ENCODE measurements around the gene FN1. TPM values are rescaled to one million over a fixed set of nuclear protein-coding genes. Genes with fewer than 3 reads are reported as not detected.
"Not testable (repeated sequence)": the region's sequence is repeated elsewhere in the genome, so short reads cannot be mapped to it uniquely, and the experiment has no call there.

FN1 gene
- total RNA-seq, 1 donor from 2014 or later = not detected

GRCh38 chr2:215414674-215415073, 21.2 kb downstream of the FN1 start:
- no peak overlapping the region for H3K4me3 Mint-ChIP-seq
- H3K27ac Mint-ChIP-seq = no peak overlapping the region
- DNase-seq (no peak), ATAC-seq (ENCODE audit: low read depth) (no peak)
- TF ChIP-seq CTCF (IDR thresholded peaks at IDR 0.05) = no peak
- no peaks in the 10 kb centered on the region for H3K4me1 Mint-ChIP-seq
- H3K36me3 Mint-ChIP-seq (ENCODE audit: low read depth) = no peaks in the 10 kb centered on the region
- H3K27me3 Mint-ChIP-seq = peaks cover 13% of the 10 kb centered on the region
- ChIA-PET CTCF (no interaction called here), POLR2A (no interaction called here)
- intact Hi-C loops (cut with micrococcal nuclease) = no loop called here
- H3K9me3 Mint-ChIP-seq = no peaks in the 10 kb centered on the region

- ChIA-PET CTCF (no interaction called here), POLR2A (no interaction called here)
- peaks cover 9% of the 10 kb centered on the region for H3K27me3 Mint-ChIP-seq
- TF ChIP-seq CTCF (IDR thresholded peaks at IDR 0.05) = no peak
- H3K9me3 Mint-ChIP-seq = no peaks in the 10 kb centered on the region
- H3K36me3 Mint-ChIP-seq (ENCODE audit: low read depth) = no peaks in the 10 kb centered on the region
- DNase-seq (no peak), ATAC-seq (ENCODE audit: low read depth) (no peak)
- intact Hi-C loops (cut with micrococcal nuclease) = no loop called here
- no peaks in the 10 kb centered on the region for H3K4me1 Mint-ChIP-seq
- H3K27ac Mint-ChIP-seq = no peak overlapping the region
- H3K4me3 Mint-ChIP-seq = no peak overlapping the region
These were observed 21.9 kb downstream of the FN1 start for GRCh38 chr2:215413974-215414373.

GRCh38 chr2:215413484-215413777, 22.4 kb downstream of the FN1 start:
- POLR2A ChIA-PET = no interaction called here
- intact Hi-C loops (cut with micrococcal nuclease) = no loop called here
- ATAC-seq (ENCODE audit: low read depth) = no peak
- no peak for TF ChIP-seq CTCF (IDR thresholded peaks at IDR 0.05)
- Mint-ChIP-seq H3K27me3 (peaks cover 9% of the 10 kb centered on the region), H3K27ac (no peak overlapping the region), H3K4me3 (no peak overlapping the region), H3K9me3 (no peaks in the 10 kb centered on the region), H3K36me3 (ENCODE audit: low read depth) (no peaks in the 10 kb centered on the region), H3K4me1 (no peaks in the 10 kb centered on the region)
- CTCF ChIA-PET = no interaction called here
- DNase-seq = no peak

- intact Hi-C loops (cut with micrococcal nuclease) = no loop called here
- Mint-ChIP-seq H3K27ac (no peak overlapping the region), H3K4me3 (no peak overlapping the region), H3K36me3 (ENCODE audit: low read depth) (no peaks in the 10 kb centered on the region), H3K27me3 (peaks cover 9% of the 10 kb centered on the region), H3K9me3 (no peaks in the 10 kb centered on the region), H3K4me1 (no peaks in the 10 kb centered on the region)
- TF ChIP-seq CTCF (IDR thresholded peaks at IDR 0.05) = no peak
- POLR2A ChIA-PET = no interaction called here
- DNase-seq (no peak), ATAC-seq (ENCODE audit: low read depth) (no peak)
- CTCF ChIA-PET = no interaction called here
These were observed 23.7 kb downstream of the FN1 start for GRCh38 chr2:215411941-215412743.

GRCh38 chr2:215410932-215411285, 25.0 kb downstream of the FN1 start:
- H3K36me3 Mint-ChIP-seq (ENCODE audit: low read depth) = no peaks in the 10 kb centered on the region
- intact Hi-C loops (cut with micrococcal nuclease) = no loop called here
- H3K4me3 Mint-ChIP-seq = no peak overlapping the region
- no peak for DNase-seq
- H3K27ac Mint-ChIP-seq = no peak overlapping the region
- no peaks in the 10 kb centered on the region for H3K9me3 Mint-ChIP-seq
- ChIA-PET POLR2A (no interaction called here), CTCF (no interaction called here)
- H3K27me3 Mint-ChIP-seq = peaks cover 11% of the 10 kb centered on the region
- no peak for ATAC-seq (ENCODE audit: low read depth)
- TF ChIP-seq CTCF (IDR thresholded peaks at IDR 0.05) = no peak
- no peaks in the 10 kb centered on the region for H3K4me1 Mint-ChIP-seq

GRCh38 chr2:215410181-215410931, 25.5 kb downstream of the FN1 start:
- ATAC-seq (ENCODE audit: low read depth); POLR2A ChIA-PET; H3K9me3 Mint-ChIP-seq; intact Hi-C loops (cut with micrococcal nuclease); H3K27ac Mint-ChIP-seq; DNase-seq; H3K4me3 Mint-ChIP-seq; H3K4me1 Mint-ChIP-seq; H3K36me3 Mint-ChIP-seq (ENCODE audit: low read depth); CTCF ChIA-PET: not testable (repeated sequence)
- H3K27me3 Mint-ChIP-seq = peaks cover 12% of the 10 kb centered on the region
